Skeletal muscle cell (primary cell): ENCODE results near the gene WDR33.

Source experiments
- DNase-seq: peaks from one replicate; pipeline ENCODE4 v3.0.0-alpha.2; 2010; ENCODE audit warnings: low read depth
- H3K4me3 ChIP-seq: 2 replicates; pipeline ENCODE4 v1.5.1; 2011; ENCODE audit warnings: low read depth, mild to moderate bottlenecking, control low read depth, low read length, moderate library complexity

The WDR33 gene

GRCh38 chr2:127733113-127733815, 77.7 kb downstream of the WDR33 start:
- no peak overlapping the region for H3K4me3 ChIP-seq
- no peak for DNase-seq

- no peak for DNase-seq
- H3K4me3 ChIP-seq, result no peak overlapping the region
Measured at GRCh38 chr2:127726158-127726880, 84.7 kb downstream of the WDR33 start.

- no peak for DNase-seq
- H3K4me3 ChIP-seq, result no peak overlapping the region
Measured at GRCh38 chr2:127722807-127723206, 88.2 kb downstream of the WDR33 start.

GRCh38 chr2:127721978-127722355, 89.0 kb downstream of the WDR33 start:
- no peak for DNase-seq
- no peak overlapping the region for H3K4me3 ChIP-seq

GRCh38 chr2:127721311-127721977, 89.5 kb downstream of the WDR33 start:
- H3K4me3 ChIP-seq, result no peak overlapping the region
- DNase-seq, result no peak

- no peak for DNase-seq
- H3K4me3 ChIP-seq, result no peak overlapping the region
Measured at GRCh38 chr2:127719301-127720218, 91.4 kb downstream of the WDR33 start.

- no peak for DNase-seq
Measured at GRCh38 chr2:127718271-127718670, 92.7 kb downstream of the WDR33 start.

GRCh38 chr2:127715778-127716449, 95.1 kb downstream of the WDR33 start:
- no peak overlapping the region for H3K4me3 ChIP-seq
- no peak for DNase-seq

More at GRCh38 chr2:127718271-127718670, 92.7 kb downstream of the WDR33 start:
- H3K4me3 ChIP-seq, result no peak overlapping the region

- DNase-seq, result no peak
- no peak overlapping the region for H3K4me3 ChIP-seq
Measured at GRCh38 chr2:127713562-127713961, 97.4 kb downstream of the WDR33 start.

GRCh38 chr2:127712999-127713398, 98.0 kb downstream of the WDR33 start:
- no peak overlapping the region for H3K4me3 ChIP-seq
- no peak for DNase-seq

- no peak overlapping the region for H3K4me3 ChIP-seq
- no peak for DNase-seq
Measured at GRCh38 chr2:127709336-127709735, 101.6 kb downstream of the WDR33 start.

GRCh38 chr2:127707890-127708648, 102.9 kb downstream of the WDR33 start:
- no peak overlapping the region for H3K4me3 ChIP-seq
- DNase-seq, result no peak

GRCh38 chr2:127706215-127706990, 104.6 kb downstream of the WDR33 start:
- DNase-seq, result no peak
- H3K4me3 ChIP-seq, result no peak overlapping the region

GRCh38 chr2:127705391-127706065, 105.4 kb downstream of the WDR33 start:
- DNase-seq, result no peak
- H3K4me3 ChIP-seq, result no peak overlapping the region

GRCh38 chr2:127704641-127705390, 106.2 kb downstream of the WDR33 start:
- DNase-seq, result no peak

GRCh38 chr2:127703282-127703681, 107.7 kb downstream of the WDR33 start:
- DNase-seq, result no peak
- no peak overlapping the region for H3K4me3 ChIP-seq

More at GRCh38 chr2:127704641-127705390, 106.2 kb downstream of the WDR33 start:
- H3K4me3 ChIP-seq, result no peak overlapping the region
